NCI-H748 (cell line): Measurements from ENCODE around the gene NOL4L.

ENCODE experiments used
- DNase-seq: peaks from one replicate; lab custom pipeline; 2025; ENCODE audit not compliant: unreplicated experiment; lab: John Stamatoyannopoulos, UW

Gene NOL4L

GRCh38 chr20:32564440-32564839, 20.7 kb downstream of the NOL4L start:
- DNase-seq, result no peak

DNA sequence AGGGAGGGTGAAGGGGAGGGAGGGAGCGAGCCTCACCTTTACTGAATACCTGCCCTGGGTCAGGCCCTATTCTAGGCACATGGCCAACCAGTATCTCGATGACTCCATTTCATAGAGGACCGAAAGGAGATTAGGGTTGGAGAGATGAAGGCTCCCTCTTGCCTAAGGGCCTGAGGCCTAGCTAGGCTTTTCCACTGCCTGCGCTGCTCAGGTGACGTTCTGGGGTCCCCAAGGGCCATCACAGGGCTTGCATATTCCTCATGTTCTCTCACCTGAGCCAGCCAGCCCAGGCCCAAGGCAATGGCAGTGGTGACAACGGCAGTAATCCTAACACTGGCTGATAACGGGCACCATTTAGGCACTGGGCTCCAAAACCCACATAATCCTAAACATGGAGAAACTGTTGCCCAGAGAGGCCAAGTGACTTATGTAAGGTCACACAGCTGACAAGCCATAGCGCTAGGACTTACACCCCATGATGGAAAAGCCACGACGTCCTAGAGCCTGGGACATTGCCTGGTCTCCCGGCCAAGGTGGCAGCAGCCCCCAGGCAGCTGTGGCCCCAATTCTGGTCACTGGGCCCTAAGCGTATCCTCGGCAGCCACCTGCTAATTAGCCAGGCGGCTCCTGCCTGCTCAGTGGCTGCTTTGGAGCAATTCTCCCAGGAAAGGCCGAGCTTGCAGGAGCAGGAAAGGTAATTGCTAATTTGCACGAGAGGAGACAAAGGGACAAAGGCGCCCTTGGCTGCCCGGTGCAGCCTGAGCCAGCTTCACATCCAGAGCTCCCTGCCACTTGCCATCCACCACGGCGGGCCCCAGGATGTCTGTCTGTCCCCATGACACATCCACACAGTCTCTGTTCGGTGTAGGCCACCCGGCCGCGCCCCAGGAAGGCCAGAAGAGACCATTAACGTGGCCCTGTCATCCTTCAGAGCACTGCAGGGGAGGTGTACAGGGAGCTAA, 21.5 kb downstream of the NOL4L start:
- DNase-seq, result peak; percentile 63

DNA sequence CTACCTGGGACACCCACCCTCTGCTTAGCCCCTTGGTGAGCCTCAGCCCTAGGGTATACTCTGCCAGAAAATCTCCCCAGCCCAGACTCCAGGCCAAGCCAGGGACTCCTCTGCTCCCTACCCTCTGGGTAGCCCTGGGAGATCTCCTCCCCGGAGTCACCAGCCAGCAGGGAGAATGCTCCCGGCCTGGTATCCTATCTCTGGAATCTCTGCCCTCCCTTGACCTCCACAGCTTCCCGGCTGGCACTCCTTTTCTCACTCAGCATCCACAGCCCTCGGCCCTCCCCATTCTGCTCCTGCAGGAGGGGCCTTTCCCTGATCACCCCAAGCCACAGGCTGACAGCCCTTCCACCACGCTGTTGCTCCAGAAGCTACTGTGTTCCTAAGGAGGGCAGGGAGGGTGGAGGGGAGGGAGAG, 22.6 kb downstream of the NOL4L start:
- no peak for DNase-seq

- DNase-seq, result peak; percentile 75
These were observed 23.9 kb downstream of the NOL4L start for GRCh38 chr20:32560989-32561830.

DNA sequence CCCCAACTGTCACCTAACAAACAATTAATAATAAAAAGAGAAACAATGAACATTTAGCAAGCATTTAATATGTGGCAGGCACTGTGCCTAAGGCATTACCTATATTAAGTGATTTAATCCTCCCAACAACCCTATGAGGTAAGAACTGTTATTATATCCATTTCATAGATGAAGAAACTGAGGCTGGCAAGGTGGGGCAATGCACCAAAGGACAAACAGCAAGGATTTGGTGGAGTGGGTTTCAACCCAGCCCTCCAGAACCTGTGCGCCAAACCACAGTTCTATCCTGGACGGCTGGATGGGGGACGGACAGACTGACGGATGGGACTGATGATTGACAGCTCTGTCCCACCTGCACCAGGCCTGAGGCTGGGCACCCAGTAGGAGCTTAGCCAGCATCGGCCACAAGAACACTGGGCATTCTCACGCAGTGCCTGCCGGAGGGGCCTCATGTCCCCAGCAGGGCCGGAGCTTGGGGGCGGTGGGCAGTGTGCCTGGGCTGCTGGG, 24.6 kb downstream of the NOL4L start:
- no peak for DNase-seq

- DNase-seq, result peak; percentile 21
These were observed 25.3 kb downstream of the NOL4L start for GRCh38 chr20:32559753-32560380.

- DNase-seq, result no peak
These were observed 25.9 kb downstream of the NOL4L start for GRCh38 chr20:32559205-32559752.

DNA sequence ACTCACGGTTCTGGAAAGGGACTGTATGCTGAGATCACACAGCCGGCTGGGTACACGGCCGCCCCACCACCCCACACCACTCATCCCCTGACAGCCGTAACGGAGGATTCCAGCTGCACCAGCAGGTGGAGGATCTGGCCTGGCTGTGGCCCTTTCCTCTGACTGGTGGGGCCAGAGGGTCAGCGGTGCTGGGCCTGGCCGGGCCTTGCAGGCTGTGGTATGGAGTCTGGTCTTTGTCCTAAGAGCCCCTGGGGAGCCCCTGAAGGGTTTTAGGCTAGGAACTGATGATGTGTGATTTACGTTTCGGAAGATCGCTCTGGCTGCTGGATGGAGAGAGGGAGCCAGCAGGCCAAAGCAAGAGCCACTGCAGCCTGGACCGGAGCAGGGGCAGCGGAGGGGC, 26.6 kb downstream of the NOL4L start:
- no peak for DNase-seq

DNA sequence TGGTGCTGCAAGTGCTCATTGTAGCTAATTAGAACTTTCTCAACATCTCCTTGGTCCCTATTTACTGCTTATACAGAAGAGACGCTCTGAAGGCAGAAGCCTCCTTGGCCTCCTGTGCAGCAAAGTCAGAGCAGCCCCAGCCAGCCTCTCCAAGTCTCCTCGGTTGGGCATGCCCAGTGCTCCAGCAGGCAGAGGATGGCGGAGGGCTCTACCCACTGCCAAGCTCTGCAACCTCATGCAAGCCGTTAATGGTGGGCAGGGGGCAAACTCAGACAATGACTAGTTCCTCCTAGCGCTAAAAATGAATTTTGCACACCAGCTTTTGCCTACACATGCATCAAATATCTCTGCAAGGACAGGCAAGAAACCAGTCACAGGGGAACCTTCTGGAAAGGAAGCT, 27.8 kb downstream of the NOL4L start:
- DNase-seq, result no peak

DNA sequence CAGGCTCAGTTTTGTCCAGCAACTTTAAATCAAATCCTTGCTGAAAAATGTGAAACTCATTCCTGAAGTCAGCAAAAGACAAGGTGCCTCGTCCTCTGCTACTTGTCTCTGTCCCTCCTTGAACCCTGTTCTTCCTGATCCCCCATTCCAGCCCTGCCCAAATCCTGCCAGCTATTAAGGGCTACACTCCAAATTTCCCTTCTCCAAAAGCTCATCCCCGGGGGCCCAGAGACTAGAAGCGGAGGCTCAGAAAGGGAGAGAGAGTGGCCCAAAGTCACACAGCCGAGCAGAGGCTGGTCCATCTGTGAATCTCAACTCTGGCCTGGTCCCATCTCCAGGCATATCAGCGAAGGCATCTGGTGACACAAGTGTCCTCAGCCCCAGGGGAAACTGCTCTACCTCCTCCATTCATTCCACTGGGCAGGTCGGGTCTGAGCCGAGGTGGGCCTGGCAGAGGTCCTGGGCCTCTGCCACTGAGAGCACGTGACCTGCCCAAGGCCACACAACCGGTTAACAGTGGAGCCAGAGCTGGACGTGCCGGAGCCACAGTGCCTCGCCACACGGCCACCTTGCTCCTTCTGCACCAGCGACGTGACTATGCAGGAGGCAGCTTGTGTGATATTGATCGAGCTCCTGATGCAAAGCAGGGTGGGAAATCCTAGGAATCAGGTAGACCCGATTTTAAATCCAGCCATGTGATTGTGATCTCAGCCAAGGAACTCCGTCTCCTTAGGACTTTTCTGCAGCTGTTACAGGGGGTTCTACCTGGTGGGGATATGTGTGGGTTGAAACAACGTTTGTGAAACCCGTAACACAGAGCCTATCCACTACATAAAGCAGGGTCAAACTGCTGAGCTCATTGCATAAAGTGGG, 28.6 kb downstream of the NOL4L start:
- no peak for DNase-seq

- DNase-seq, result no peak
These were observed 29.5 kb downstream of the NOL4L start for GRCh38 chr20:32555584-32555983.

DNA sequence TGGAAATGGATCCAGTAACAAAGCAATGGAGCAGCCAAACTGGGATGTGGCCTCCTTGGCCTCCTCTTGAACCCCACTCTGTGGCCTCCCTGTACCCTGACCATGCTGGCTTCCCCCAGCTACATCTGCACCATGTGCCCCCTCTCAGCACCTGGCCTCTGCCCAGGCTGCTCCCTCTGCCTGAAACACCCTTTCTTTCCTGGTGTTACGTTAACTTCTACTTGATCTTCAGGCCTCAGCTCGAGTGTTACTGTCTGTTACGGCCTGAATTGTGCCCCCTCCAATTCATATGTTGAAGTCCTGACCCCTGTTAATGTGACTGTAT, 30.2 kb downstream of the NOL4L start:
- DNase-seq, result no peak

- no peak for DNase-seq
These were observed 31.5 kb downstream of the NOL4L start for GRCh38 chr20:32553618-32554017.

DNA sequence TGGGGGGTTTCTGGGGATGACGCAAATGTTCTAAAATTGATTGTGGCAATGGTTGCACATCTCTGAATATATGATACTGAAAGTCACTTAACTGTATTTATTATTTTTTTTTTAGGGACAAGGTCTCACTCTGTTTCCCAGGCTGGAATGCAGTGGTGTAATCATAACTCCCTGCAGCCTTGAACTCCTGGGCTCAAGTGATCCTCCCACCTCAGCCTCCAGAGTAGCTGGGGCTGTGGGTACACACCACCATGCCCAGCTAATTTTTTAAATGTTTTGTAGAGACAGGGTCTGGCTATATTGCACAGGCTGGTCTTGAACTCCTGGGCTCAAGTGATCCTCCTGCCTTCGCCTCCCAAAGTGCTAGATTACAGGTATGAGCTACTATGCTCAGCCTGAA, 33.4 kb downstream of the NOL4L start:
- DNase-seq, result no peak

- DNase-seq, result no peak
These were observed 35.3 kb downstream of the NOL4L start for GRCh38 chr20:32549842-32550241.

GRCh38 chr20:32547753-32548034, 37.4 kb downstream of the NOL4L start:
- DNase-seq, result no peak

DNA sequence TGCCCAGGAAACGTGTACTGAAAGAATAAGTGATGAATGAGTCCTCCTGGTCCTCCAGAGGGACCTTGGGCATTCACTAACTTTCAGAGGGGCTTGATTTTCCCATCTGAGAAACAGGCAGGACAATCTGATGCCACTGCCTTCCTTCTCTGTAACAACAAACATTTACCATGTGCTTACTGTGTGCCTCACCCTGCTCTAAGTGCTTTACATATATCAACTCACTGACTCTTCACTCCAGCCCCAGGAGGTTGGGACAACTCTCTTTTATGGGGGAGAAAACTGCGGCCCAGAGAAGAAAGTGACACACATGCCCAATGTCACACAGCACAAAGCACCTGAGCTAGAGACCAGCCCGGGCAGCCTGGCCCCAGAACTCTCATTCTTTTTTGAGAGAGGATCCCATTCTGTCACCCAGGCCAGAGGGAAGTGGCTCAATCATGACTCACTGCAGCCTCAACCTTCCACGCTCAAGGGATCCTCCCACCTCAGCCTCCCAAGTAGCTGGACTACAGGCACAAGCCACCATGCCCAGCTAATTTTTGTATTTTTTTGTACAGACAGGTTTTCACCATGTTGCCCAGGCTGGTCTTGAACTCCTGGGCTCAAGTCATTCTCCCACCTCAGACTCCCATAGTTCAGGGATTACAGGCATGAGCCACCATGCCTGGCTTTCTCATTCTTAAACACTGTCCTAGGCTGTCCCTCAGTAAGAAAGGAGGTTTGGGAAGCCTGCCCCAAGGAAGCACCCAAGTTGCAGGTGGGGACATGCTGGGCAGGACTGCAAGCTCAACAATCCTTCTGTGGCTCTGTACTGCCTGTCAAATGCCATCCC, 38.0 kb downstream of the NOL4L start:
- no peak for DNase-seq

DNA sequence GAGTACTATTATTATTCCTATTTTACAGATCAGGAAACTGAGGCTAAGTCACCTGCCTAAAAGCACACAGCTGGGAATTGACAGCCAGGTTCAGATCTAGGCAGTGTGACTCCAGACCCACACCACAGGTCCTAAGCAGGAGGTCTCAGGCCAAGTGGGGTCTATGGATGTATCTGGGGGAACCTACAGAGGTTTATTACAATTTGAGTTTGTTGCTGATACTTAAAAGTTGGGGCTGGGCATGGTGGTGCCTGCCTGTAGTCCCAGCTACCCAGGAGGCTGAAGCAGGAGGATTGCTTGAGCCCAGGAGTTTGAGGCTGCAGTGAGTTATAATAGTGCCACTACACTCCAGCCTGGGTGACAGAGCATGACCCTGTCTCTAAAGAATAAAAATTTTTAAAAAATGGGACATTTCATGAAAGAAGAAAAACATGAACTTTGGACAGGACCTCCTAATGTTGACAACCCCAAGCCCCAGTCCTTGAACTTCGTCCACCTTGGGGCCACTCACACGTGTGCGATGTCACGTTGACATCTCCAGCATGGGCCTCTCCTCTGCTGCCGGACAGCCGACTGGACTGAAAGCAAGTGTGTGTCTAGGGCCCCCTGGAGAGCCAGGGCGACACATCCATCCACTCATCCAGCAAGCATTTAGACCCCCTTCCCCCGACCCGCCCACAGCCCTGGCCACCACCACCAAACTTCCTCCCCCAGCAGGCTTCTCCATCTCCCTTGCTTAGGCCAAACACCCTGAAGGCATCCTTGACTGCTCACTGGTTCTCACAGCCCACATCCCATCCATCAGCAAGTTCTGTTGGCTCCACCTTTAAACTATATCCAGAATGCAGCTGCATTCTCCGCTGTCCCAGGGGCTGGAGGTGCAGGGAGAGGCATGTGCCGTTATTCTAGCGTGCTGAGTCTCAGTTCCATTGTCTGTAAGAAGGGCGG, 40.0 kb downstream of the NOL4L start:
- no peak for DNase-seq
